SJSA1 (cell line): ENCODE data around the gene DUSP10. TPM values are rescaled to one million over a fixed set of nuclear protein-coding genes. Genes with fewer than 3 reads are reported as not detected.
A peak's percentile ranks its signal among the peaks of the same experiment; 100 is the strongest.

Experiments
- DNase-seq, 2 experiments: peaks; one replicate each; pipeline ENCODE4 v3.0.0-alpha.2; 2015 to 2020; ENCODE audit warnings: low spot score in 2 of 2, low read depth in 1 of 2
- H3K27ac ChIP-seq: fragments of 250-450 bp; sonication (Bioruptor Pico); 2 replicates; pipeline ENCODE4 v1.5.1; 2020; ENCODE audit warnings: mild to moderate bottlenecking, moderate library complexity
- H3K27me3 ChIP-seq: fragments of 250-450 bp; sonication (Bioruptor Pico); replicated peaks from 2 replicates; pipeline ENCODE4 v1.5.1; 2020; ENCODE audit warnings: mild to moderate bottlenecking, moderate library complexity
- H3K36me3 ChIP-seq: fragments of 250-450 bp; sonication (Bioruptor Pico); 2 replicates; pipeline ENCODE4 v1.5.1; 2020; ENCODE audit warnings: mild to moderate bottlenecking
- H3K4me1 ChIP-seq: fragments of 250-450 bp; sonication (Bioruptor Pico); replicated peaks from 2 replicates; pipeline ENCODE4 v1.6.1; 2021; ENCODE audit warnings: mild to moderate bottlenecking
- H3K4me3 ChIP-seq: fragments of 250-450 bp; sonication (Bioruptor Pico); 2 replicates; pipeline ENCODE4 v1.5.1; 2020; ENCODE audit warnings: mild to moderate bottlenecking
- H3K9me3 ChIP-seq: fragments of 250-450 bp; sonication (Bioruptor Pico); replicated peaks from 2 replicates; pipeline ENCODE4 v1.5.1; 2020; ENCODE audit warnings: mild to moderate bottlenecking
- total RNA-seq: library from RNA; depleted of rRNA; stranded (reverse); fragments of >200 nt; shearing (Covaris generic); gene quantifications from 2 replicates; pipeline ENCODE4 v1.2.3, GENCODE V29; 2014

The DUSP10 gene
- total RNA-seq, 1 experiment from 2014 or later = 15.8 TPM

DNA sequence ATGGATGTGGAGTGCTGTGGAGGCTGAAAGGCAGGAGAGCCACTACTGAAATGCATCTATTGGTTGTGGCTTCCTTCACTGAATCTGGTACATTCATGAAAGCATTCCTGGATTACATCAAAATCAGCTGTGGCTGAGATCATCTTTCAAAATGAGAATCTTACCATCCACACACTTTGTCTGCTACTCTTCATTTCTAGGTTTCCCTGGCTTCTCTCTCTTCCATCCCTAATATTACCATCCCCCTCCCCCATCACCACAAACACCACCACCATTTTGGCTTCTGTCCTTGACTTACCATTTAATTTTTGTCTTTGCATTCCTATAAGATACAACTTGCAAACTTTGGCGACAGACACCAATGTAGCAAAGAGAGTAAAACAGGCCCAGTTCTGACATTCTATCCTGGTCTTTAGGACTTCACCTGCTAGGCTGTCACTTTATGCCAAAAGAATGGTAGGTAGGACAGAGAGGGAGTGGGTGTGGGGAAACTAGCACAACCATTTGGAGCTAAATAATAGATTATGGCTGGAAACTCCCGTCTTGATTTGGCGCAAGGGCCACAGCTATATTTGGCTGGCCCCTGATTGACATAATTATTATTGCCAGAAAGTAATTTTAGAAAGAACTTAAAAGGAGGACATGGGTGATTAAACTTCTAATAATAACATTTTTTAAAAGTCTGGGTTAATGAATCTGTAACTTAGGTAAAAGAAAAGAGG lies 15.1 kb upstream of the DUSP10 start:
- H3K36me3 ChIP-seq = no peaks in the 10 kb centered on the region
- no peak for DNase-seq
- no peak overlapping the region for H3K4me3 ChIP-seq
- no peaks in the 10 kb centered on the region for H3K27me3 ChIP-seq
- no peak overlapping the region for H3K27ac ChIP-seq
- peaks cover 7% of the 10 kb centered on the region; the same call in 1 of the 2 replicates for H3K4me1 ChIP-seq
- no peaks in the 10 kb centered on the region for H3K9me3 ChIP-seq

DNA sequence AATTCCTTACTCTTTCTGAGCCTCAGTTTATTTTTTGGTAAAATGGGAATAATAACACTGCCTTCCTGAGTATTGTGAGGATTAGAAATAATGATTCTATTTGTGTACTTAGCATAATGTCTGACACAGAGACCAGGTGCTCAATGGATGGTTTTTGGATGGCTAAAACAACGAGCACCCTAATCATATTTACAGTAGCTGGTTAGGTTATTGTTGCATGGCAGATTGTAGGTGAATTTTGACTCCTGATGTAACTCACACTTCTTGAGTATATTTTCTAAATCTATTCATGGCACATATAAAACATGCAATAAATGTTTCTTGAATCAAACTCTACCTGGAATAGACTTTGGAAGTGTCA lies 11.9 kb upstream of the DUSP10 start:
- DNase-seq = no peak
- peaks cover 9% of the 10 kb centered on the region for H3K4me1 ChIP-seq
- no peak overlapping the region for H3K4me3 ChIP-seq
- H3K36me3 ChIP-seq = no peaks in the 10 kb centered on the region
- H3K9me3 ChIP-seq = no peaks in the 10 kb centered on the region
- H3K27me3 ChIP-seq = no peaks in the 10 kb centered on the region
- H3K27ac ChIP-seq = no peak overlapping the region

DNA sequence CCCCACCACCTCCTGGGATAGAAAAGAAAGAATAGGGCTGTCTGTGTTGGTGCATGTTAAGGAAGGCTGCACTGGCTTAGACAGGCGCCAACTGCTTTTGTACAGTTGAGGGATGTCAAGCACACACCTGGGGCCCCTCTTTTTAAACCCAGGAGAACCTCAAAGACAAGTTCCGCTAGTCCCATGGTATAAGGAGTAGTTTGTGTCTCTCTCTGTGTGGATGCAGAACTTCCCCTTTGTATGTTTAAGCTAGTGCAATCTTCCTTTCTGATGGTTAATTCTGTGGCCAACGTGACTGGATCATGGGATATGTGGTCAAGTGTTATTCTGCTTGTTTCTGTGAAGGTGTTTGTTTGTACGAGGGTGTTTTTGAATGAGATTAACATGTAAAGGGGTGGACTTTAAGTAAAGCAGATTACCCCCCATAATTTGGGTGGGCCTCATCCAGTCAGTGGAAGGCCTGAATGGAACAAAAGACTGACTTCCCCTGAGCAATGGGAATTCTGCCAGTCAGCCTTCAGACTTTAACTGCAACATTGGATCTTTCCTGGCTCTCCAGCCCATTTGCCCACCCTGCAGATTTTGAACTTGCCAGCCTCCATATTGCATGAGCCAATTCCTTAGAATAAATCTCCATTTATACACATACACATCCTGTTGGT lies 9.5 kb upstream of the DUSP10 start:
- H3K4me1 ChIP-seq = peaks cover 9% of the 10 kb centered on the region
- no peaks in the 10 kb centered on the region for H3K36me3 ChIP-seq
- H3K27ac ChIP-seq = no peak overlapping the region
- H3K9me3 ChIP-seq = no peaks in the 10 kb centered on the region
- H3K27me3 ChIP-seq = no peaks in the 10 kb centered on the region
- no peak for DNase-seq
- no peak overlapping the region for H3K4me3 ChIP-seq

DNA sequence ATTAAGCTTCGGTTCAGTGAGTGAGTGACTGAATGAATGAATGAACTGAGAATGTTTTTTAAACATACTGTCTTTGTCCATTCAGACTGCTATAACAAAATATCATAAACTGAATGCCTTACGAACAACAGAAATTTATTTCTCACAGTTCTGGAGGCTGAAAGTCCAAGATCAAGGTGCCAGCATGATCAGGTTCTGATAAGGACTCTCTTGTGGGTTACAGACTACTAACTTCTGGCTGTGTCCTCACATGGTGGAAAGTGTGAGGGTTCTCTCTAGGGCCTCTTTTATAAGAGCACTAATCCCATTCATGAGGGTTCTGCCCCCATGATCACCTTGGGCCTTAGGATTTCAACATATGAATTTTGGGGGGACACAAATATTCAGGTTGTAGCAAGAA lies 7.1 kb upstream of the DUSP10 start:
- no peaks in the 10 kb centered on the region for H3K27me3 ChIP-seq
- no peak overlapping the region for H3K27ac ChIP-seq
- H3K9me3 ChIP-seq = no peaks in the 10 kb centered on the region
- peaks cover 9% of the 10 kb centered on the region for H3K4me1 ChIP-seq
- no peaks in the 10 kb centered on the region for H3K36me3 ChIP-seq
- no peak overlapping the region for H3K4me3 ChIP-seq
- no peak for DNase-seq

GRCh38 chr1:221747839-221748238 lies 6.0 kb upstream of the DUSP10 start:
- Histone ChIP-seq H3K36me3 (no peaks in the 10 kb centered on the region), H3K4me1 (peaks cover 17% of the 10 kb centered on the region)

DNA sequence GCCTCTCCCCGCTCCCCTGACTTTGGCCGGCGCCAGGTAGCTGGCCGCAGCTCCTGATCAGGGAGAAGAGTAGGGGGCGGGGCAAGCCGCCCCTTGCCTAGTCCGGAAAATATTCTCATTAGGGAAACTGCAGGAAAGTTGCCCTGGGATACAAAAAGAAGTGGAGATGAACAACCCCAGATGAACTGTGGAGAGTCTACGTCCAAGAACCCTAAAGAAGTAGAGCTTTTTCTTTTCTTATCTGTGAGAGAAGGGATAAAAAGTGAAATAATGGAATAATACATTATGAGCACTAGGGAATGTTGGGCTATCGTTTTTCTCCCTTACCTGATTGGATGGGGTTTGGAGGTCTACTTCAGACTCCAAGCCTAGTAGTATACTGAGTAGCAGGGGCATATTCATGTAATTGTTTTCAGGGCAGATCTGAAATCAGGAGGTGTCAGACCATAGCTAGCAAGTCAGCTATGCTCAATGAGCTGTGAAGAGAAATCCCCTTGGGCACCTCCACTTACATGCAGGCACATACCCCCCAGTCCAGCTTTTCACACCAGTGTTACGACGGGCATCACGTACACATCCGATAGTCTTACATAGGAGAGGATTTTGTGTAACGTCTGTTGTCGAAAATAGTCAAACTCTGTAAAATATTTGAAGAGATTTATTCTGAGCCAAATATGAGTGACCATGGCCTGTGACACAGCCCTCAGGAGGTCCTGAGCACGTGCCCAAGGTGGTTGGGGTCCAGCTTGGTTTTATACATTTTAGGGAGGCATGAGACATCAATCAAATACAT lies 1.7 kb upstream of the DUSP10 start:
- H3K27ac ChIP-seq = peak overlapping the region; percentile 95
- no peaks in the 10 kb centered on the region for H3K27me3 ChIP-seq
- peak overlapping the region; percentile 54 for H3K4me3 ChIP-seq
- peaks cover 18% of the 10 kb centered on the region for H3K4me1 ChIP-seq
- peaks cover 8% of the 10 kb centered on the region for H3K36me3 ChIP-seq
- no peaks in the 10 kb centered on the region for H3K9me3 ChIP-seq
- peak in 1 of 2 experiments; percentile 55 for DNase-seq

More at GRCh38 chr1:221747839-221748238, 6.0 kb upstream of the DUSP10 start:
- Histone ChIP-seq H3K27ac (no peak overlapping the region), H3K4me3 (no peak overlapping the region), H3K27me3 (no peaks in the 10 kb centered on the region), H3K9me3 (no peaks in the 10 kb centered on the region)
- no peak for DNase-seq

GRCh38 chr1:221742555-221743415 lies 896 bp upstream of the DUSP10 start:
- H3K9me3 ChIP-seq = no peaks in the 10 kb centered on the region
- peak; percentile 89 to 94 for DNase-seq
- H3K27ac ChIP-seq = peak overlapping the region; percentile 95
- peaks cover 18% of the 10 kb centered on the region for H3K4me1 ChIP-seq
- no peaks in the 10 kb centered on the region for H3K27me3 ChIP-seq
- peaks cover 15% of the 10 kb centered on the region for H3K36me3 ChIP-seq
- peak overlapping the region; percentile 54 for H3K4me3 ChIP-seq

DNA sequence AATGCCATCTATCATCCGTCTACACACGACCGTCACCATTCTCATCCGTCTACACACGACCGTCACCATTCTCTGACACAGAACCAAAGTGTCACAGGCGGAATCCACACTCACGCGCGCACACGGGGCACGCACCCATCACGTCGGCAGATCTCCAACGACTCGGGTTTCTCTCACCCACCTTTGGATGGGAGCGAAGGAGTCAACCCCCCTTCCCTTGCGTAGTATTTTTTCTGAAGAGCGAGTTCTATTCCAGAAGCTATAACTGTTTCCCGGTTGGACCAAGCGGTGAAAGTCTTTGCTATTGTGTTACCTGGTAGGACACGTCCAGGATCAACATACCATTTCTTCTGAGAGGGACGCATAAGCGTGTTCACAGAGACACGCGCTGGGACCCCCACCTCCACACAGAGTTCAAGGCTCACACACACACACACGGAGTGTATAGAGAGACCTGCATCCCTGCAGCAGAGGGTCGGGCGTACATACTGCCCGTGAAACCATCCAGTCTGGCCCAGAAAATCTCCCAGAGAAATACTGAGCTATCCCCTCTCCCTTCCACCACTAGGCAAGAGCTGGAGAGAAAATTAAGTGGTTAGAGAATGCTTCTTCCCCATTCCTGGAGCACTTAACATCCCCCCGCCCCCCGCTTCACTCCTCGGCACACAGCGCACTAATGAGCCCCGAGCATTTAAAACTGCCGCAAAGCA lies 741 bp downstream of the DUSP10 start:
- no peaks in the 10 kb centered on the region for H3K27me3 ChIP-seq
- H3K9me3 ChIP-seq = no peaks in the 10 kb centered on the region
- peak overlapping the region; percentile 54 for H3K4me3 ChIP-seq
- DNase-seq = no peak
- H3K36me3 ChIP-seq = peaks cover 25% of the 10 kb centered on the region
- H3K4me1 ChIP-seq = peaks cover 18% of the 10 kb centered on the region
- peak overlapping the region; percentile 43 for H3K27ac ChIP-seq

GRCh38 chr1:221740369-221740992 lies 1.4 kb downstream of the DUSP10 start:
- H3K27ac ChIP-seq = 0 out of 2 replicates have a peak overlapping the region, but pooled peaks have one; percentile 43

DNA sequence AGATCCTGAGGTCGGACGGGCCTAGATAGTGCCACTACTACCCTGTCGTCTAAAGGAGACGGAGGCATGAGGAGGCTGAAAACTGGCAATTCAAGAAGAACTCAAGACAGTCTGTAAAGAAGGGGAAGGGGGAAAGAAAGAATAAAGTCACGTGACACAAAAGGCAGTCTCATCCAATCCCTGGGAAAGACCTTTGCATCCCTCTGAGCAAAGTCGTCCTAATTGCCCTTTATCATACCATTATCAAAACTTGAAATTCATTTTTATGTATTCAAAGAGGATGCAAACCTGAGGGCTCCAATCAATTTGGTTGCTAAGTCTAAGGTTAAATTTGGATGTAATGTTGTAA lies 2.2 kb downstream of the DUSP10 start:
- Histone ChIP-seq H3K27me3 (no peaks in the 10 kb centered on the region), H3K36me3 (peaks cover 25% of the 10 kb centered on the region), H3K9me3 (no peaks in the 10 kb centered on the region), H3K27ac (no peak overlapping the region), H3K4me3 (no peak overlapping the region), H3K4me1 (peaks cover 18% of the 10 kb centered on the region)
- DNase-seq = no peak

More at GRCh38 chr1:221740369-221740992, 1.4 kb downstream of the DUSP10 start:
- Histone ChIP-seq H3K4me1 (peaks cover 18% of the 10 kb centered on the region), H3K27me3 (no peaks in the 10 kb centered on the region), H3K36me3 (peaks cover 25% of the 10 kb centered on the region), H3K9me3 (no peaks in the 10 kb centered on the region), H3K4me3 (peak overlapping the region; percentile 54)
- peak in 1 of 2 experiments; percentile 31 for DNase-seq

DNA sequence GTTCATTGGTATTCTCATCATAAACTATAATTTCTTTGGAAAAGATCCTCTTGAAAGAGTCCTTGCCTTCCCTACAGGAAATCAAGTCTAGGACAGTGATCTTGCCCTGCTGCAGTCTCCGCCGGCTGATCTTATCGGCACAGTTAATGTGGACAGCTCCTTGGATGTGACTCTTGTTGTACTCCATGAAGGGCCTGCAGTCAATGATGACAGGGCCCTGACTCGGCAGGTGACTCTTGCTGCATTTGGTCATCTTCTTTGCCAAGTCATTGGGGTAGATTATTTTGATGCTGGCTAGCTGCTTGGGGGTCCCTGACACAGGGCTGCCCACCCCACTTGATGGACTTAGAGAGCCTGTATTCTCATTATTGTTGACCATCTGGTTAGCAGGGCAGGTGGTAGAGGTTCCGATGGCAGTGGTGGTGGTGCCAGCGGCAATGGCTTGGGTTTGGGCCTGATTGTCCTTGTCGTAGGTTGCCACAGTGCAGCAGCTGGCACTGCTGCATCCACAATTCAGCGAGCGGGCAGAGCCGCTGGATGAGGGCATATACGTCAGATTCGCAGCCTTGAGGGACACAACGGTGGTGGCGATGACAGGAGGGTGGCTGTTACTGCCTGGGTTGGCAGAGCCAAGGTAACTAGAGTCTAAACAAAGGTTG lies 2.7 kb downstream of the DUSP10 start:
- H3K4me1 ChIP-seq = peaks cover 18% of the 10 kb centered on the region
- no peaks in the 10 kb centered on the region for H3K27me3 ChIP-seq
- no peak overlapping the region for H3K27ac ChIP-seq
- peaks cover 25% of the 10 kb centered on the region for H3K36me3 ChIP-seq
- H3K9me3 ChIP-seq = no peaks in the 10 kb centered on the region
- no peak for DNase-seq
- H3K4me3 ChIP-seq = no peak overlapping the region

DNA sequence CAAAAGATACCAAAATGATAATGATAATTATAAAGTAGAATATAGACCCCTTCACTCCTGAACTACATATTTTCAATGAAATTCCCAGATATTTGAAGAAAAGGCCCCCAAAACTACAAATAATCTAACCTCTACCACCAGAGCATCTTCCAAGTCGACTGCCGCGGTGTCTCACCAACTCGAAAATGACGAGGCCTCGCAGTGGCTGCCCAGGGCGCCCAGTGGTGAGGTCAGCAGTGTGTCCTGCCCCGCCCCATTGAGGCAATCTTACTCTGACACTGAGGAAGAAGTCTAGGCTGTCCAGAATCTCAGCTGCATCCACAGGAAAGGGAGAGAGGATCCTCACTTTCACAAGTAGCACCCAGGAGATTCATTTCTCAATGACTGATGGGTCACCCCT lies 5.2 kb downstream of the DUSP10 start:
- Histone ChIP-seq H3K27ac (no peak overlapping the region), H3K4me3 (no peak overlapping the region), H3K27me3 (no peaks in the 10 kb centered on the region), H3K36me3 (peaks cover 25% of the 10 kb centered on the region), H3K4me1 (peaks cover 15% of the 10 kb centered on the region), H3K9me3 (no peaks in the 10 kb centered on the region)
- DNase-seq = no peak
